ENCODE data around the gene TRMT11.
"Not testable (repeated sequence)": the region's sequence is repeated elsewhere in the genome, so short reads cannot be mapped to it uniquely, and the experiment has no call there.

The TRMT11 gene

DNA sequence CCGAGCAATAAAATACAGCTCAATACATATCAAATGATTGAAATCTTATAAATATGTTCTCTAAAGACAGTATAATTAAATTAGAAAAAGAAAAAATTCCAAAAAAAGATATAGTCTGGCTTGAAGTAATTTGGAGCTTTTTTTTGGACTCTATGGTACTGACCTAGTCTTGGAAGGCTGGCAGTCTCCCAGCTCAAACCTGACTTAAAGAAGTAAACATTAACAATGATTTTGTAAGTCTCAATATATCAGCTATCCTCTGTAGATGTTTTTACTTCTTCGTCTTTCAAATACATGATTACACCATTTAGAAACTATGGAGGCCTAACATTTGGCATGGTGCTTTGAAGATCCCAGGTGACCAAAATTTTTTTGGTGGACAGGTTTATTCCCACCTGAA is 15.6 kb upstream of the TRMT11 start:
- no peak overlapping the region for H3K4me3 ChIP-seq (ENCODE audit: low read depth in 1 of 5, low read length in 5 of 5)
- no peaks in the 10 kb centered on the region for H3K4me1 ChIP-seq (ENCODE audit: control insufficient read depth in 5 of 5, insufficient read depth in 5 of 5, low read length in 5 of 5)
- no peaks in the 10 kb centered on the region for H3K27me3 ChIP-seq (ENCODE audit: control insufficient read depth in 5 of 5, insufficient read depth in 4 of 5, low read length in 5 of 5)
- H3K9ac ChIP-seq (ENCODE audit: low read length in 5 of 5): no peak overlapping the region
- no peak overlapping the region for H3K27ac ChIP-seq (ENCODE audit: low read depth, low read length)
- no peaks in the 10 kb centered on the region for H3K9me3 ChIP-seq (ENCODE audit: control insufficient read depth in 5 of 5, low read length in 5 of 5)
- H3K36me3 ChIP-seq (ENCODE audit: control insufficient read depth in 5 of 5, insufficient read depth in 5 of 5, low read length in 5 of 5): peaks cover 7 to 20% (median 19%) of the 10 kb centered on the region in 5 donors

DNA sequence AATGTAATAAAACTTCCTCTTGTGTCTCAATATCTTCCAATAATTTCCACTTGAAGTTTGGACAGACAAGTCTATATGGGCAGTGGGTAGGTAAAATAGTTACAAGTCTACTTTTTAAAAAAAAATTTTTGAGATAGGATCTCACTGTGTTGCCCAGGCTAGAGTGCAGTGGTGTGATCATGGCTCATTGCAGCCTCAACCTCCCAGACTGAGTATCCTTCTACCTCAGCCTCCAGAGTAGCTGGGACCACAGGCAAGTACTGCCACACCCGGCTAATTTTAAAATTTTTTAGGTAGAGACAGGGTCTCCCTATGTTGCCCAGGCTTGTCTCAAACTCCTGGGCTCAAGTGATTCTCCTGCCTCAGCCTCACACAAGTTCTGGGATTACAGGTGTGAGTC is 13.9 kb upstream of the TRMT11 start:
- H3K27me3 ChIP-seq (ENCODE audit: control insufficient read depth in 5 of 5, insufficient read depth in 4 of 5, low read length in 5 of 5); H3K9ac ChIP-seq (ENCODE audit: low read length in 5 of 5); H3K9me3 ChIP-seq (ENCODE audit: control insufficient read depth in 5 of 5, low read length in 5 of 5); H3K4me3 ChIP-seq (ENCODE audit: low read depth in 1 of 5, low read length in 5 of 5); H3K4me1 ChIP-seq (ENCODE audit: control insufficient read depth in 5 of 5, insufficient read depth in 5 of 5, low read length in 5 of 5); H3K27ac ChIP-seq (ENCODE audit: low read depth, low read length): not testable (repeated sequence)
- peaks cover 7 to 19% (median 17%) of the 10 kb centered on the region in 5 donors for H3K36me3 ChIP-seq (ENCODE audit: control insufficient read depth in 5 of 5, insufficient read depth in 5 of 5, low read length in 5 of 5)

DNA sequence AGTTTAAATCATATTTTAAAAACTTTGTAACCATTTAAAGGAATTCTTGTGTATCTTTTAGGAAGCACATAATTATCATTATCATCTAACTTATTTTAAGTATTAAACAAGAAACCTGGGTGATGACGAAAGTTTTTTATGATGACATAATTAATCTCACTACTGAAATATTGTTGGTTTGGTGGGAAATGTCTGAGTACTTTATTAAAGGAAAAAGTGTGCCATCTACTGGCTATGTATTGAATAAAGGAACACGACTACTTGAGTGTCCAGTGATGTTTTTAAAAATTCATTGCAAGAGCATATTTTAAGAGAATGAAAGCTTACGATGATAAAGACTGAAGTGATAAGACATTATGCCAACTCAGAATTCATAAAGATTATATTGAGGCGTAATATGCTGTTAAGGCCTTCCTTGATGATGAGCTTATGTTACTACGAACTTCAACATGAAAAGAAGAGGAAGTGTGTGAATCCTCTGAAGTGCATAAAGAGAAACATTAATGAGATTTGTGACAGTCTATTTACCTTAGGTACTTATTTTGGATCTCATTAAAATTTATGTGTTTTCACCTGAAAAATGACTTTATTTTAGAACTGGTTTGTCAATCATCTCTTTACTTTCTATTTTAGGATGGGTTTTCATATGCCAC is 12.0 kb upstream of the TRMT11 start:
- H3K4me1 ChIP-seq (ENCODE audit: control insufficient read depth in 5 of 5, insufficient read depth in 5 of 5, low read length in 5 of 5): no peaks in the 10 kb centered on the region
- no peaks in the 10 kb centered on the region for H3K27me3 ChIP-seq (ENCODE audit: control insufficient read depth in 5 of 5, insufficient read depth in 4 of 5, low read length in 5 of 5)
- H3K9ac ChIP-seq (ENCODE audit: low read length in 5 of 5): no peak overlapping the region
- no peak overlapping the region for H3K27ac ChIP-seq (ENCODE audit: low read depth, low read length)
- H3K9me3 ChIP-seq (ENCODE audit: control insufficient read depth in 5 of 5, low read length in 5 of 5): no peaks in the 10 kb centered on the region
- H3K4me3 ChIP-seq (ENCODE audit: low read depth in 1 of 5, low read length in 5 of 5): no peak overlapping the region
- peaks cover 4 to 11% (median 10%) of the 10 kb centered on the region in 5 donors for H3K36me3 ChIP-seq (ENCODE audit: control insufficient read depth in 5 of 5, insufficient read depth in 5 of 5, low read length in 5 of 5)

DNA sequence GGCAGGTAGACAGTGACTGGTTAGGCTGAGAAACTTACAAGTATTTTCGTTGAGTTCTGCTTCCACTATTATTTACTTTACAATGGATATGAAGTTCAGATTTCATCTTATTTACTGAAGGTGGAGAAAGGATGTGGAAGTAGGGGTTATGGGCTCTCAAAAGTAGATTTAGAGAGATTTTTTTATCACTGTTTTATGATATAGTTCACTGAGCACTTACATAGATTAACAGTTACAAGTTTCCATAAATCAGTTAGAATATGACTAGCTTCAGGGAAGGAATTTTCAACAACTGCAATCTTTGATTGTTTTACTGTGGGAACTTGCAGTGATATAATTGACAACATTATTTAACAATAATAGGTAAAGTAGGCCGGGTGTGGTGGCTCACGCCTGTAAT is 7.2 kb upstream of the TRMT11 start:
- Histone ChIP-seq H3K9me3 (ENCODE audit: control insufficient read depth in 5 of 5, low read length in 5 of 5) (no peaks in the 10 kb centered on the region), H3K4me1 (ENCODE audit: control insufficient read depth in 5 of 5, insufficient read depth in 5 of 5, low read length in 5 of 5) (no peaks in the 10 kb centered on the region), H3K4me3 (ENCODE audit: low read depth in 1 of 5, low read length in 5 of 5) (no peak overlapping the region), H3K9ac (ENCODE audit: low read length in 5 of 5) (no peak overlapping the region), H3K27me3 (ENCODE audit: control insufficient read depth in 5 of 5, insufficient read depth in 4 of 5, low read length in 5 of 5) (no peaks in the 10 kb centered on the region), H3K36me3 (ENCODE audit: control insufficient read depth in 5 of 5, insufficient read depth in 5 of 5, low read length in 5 of 5) (peaks cover 4 to 18% (median 10%) of the 10 kb centered on the region in 5 donors), H3K27ac (ENCODE audit: low read depth, low read length) (no peak overlapping the region)

DNA sequence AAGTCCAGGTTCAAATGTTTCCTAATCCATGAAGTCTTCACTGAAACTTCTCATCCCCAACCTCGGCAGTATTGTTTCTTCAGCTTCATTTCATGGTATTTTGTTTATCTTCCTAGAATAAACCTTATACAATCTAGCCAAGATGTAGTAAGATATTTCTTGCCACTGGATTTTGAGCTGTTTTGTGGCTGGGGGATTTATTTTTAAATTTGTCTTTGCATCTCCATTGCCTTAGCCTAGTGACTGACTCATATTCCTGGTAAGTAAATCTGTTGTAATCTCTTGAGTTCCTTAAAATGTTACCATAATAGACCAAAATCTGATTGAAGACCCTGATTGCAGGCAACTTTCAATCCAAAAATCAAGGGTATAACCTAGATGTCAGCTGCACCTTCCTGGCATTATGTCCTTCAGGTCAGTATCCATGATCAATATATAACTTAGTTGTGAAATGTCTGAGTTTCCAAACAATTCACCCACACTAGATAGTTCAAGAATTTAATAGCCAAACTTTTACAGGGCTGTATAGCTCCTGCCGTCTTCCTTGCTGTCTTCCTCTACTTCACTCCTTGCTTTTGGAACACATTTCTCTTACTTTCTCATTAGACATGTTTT is 4.7 kb upstream of the TRMT11 start:
- Histone ChIP-seq H3K4me3 (ENCODE audit: low read depth in 1 of 5, low read length in 5 of 5) (no peak overlapping the region), H3K9me3 (ENCODE audit: control insufficient read depth in 5 of 5, low read length in 5 of 5) (no peaks in the 10 kb centered on the region), H3K36me3 (ENCODE audit: control insufficient read depth in 5 of 5, insufficient read depth in 5 of 5, low read length in 5 of 5) (peaks cover 0 to 12% (median 2%) of the 10 kb centered on the region in 5 donors), H3K4me1 (ENCODE audit: control insufficient read depth in 5 of 5, insufficient read depth in 5 of 5, low read length in 5 of 5) (peaks cover 0 to 11% (median 8%) of the 10 kb centered on the region in 5 donors), H3K9ac (ENCODE audit: low read length in 5 of 5) (no peak overlapping the region), H3K27me3 (ENCODE audit: control insufficient read depth in 5 of 5, insufficient read depth in 4 of 5, low read length in 5 of 5) (no peaks in the 10 kb centered on the region), H3K27ac (ENCODE audit: low read depth, low read length) (no peak overlapping the region)

DNA sequence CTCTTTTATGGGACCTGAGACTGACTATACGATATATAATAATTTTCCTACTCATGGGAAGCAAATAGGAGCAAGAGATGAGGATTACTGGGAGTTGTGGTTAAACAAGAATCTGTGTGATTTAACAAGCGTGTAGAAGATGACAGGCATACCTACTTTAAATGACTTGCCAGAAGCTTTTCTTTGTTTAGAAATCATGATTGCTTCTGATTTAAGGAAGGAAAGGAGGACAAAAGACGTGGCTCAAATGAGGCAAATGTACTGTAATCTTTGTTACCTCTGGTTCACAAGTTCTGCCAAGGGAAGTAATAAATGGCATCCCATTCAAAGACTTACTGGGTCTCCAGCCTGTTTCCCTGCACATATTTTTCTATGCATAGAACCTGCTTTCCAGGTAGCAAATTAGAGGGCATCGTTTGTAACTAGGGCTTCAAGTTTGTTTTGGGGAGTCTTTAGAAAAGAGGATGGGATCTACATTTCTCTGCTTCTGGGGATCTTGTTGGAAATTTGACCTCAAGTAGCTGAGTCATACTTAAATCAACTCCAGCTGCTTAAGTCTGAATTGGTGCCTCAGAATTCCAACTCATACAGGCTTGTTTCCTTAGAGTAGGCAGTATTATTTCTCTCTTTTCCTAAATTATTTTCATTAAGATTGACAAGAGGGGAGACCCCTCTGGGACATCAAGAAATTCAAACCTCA is 2.9 kb upstream of the TRMT11 start:
- Histone ChIP-seq H3K27ac (ENCODE audit: low read depth, low read length) (no peak overlapping the region), H3K9me3 (ENCODE audit: control insufficient read depth in 5 of 5, low read length in 5 of 5) (no peaks in the 10 kb centered on the region), H3K9ac (ENCODE audit: low read length in 5 of 5) (no peak overlapping the region), H3K4me3 (ENCODE audit: low read depth in 1 of 5, low read length in 5 of 5) (no peak overlapping the region), H3K36me3 (ENCODE audit: control insufficient read depth in 5 of 5, insufficient read depth in 5 of 5, low read length in 5 of 5) (peaks cover 0 to 12% (median 2%) of the 10 kb centered on the region in 5 donors), H3K4me1 (ENCODE audit: control insufficient read depth in 5 of 5, insufficient read depth in 5 of 5, low read length in 5 of 5) (peaks cover 0 to 17% (median 17%) of the 10 kb centered on the region in 5 donors), H3K27me3 (ENCODE audit: control insufficient read depth in 5 of 5, insufficient read depth in 4 of 5, low read length in 5 of 5) (no peaks in the 10 kb centered on the region)

DNA sequence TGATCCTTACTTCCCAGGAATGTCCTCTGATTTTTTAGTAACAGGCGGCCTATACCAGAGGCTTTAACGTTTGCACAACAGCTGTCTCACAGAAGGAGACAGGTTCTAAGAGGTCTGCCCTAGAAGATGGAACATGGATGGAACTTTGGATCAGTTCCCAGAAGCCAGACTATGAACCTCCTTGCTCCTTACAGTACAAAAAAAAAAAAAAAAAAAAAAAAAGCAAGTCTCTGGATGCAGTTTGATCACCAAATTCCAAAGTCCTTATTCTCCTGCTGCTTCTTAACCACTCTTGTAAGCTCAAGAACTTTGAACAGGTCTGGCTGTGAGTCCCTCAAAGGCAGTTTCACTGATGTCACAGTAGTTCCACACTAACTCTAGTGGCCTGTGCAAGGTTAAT is 2.0 kb upstream of the TRMT11 start:
- Histone ChIP-seq H3K36me3 (ENCODE audit: control insufficient read depth in 5 of 5, insufficient read depth in 5 of 5, low read length in 5 of 5) (peaks cover 0 to 8% (median 2%) of the 10 kb centered on the region in 5 donors), H3K4me3 (ENCODE audit: low read depth in 1 of 5, low read length in 5 of 5) (no peak overlapping the region), H3K27ac (ENCODE audit: low read depth, low read length) (no peak overlapping the region), H3K27me3 (ENCODE audit: control insufficient read depth in 5 of 5, insufficient read depth in 4 of 5, low read length in 5 of 5) (no peaks in the 10 kb centered on the region), H3K4me1 (ENCODE audit: control insufficient read depth in 5 of 5, insufficient read depth in 5 of 5, low read length in 5 of 5) (peaks cover 0 to 17% (median 17%) of the 10 kb centered on the region in 5 donors), H3K9me3 (ENCODE audit: control insufficient read depth in 5 of 5, low read length in 5 of 5) (no peaks in the 10 kb centered on the region), H3K9ac (ENCODE audit: low read length in 5 of 5) (no peak overlapping the region)

DNA sequence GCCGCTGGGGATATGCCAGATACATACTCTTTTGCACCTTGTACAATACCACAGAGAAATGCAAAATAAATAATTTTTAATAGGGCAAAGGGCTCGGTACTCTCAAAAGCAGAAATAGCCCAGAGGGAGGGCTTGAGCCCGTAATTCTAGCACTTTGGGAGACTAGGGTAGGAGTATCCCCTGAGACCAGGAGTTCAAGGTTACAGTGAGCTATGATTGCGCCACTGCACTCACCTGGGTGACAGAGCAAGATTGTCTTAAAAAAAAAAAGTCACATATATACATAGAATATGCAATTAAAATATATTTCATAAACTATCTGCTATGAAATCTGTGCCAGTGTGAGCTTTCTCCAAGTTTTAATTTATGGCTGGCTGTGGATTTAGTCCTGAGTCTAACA is 818 bp upstream of the TRMT11 start:
- Histone ChIP-seq H3K9me3 (ENCODE audit: control insufficient read depth in 5 of 5, low read length in 5 of 5) (no peaks in the 10 kb centered on the region), H3K4me3 (ENCODE audit: low read depth in 1 of 5, low read length in 5 of 5) (peak overlapping the region in 3 of 5 donors; percentile 80 to 99 (median 98)), H3K4me1 (ENCODE audit: control insufficient read depth in 5 of 5, insufficient read depth in 5 of 5, low read length in 5 of 5) (peaks cover 0 to 17% (median 17%) of the 10 kb centered on the region in 5 donors), H3K27ac (ENCODE audit: low read depth, low read length) (no peak overlapping the region), H3K27me3 (ENCODE audit: control insufficient read depth in 5 of 5, insufficient read depth in 4 of 5, low read length in 5 of 5) (no peaks in the 10 kb centered on the region), H3K9ac (ENCODE audit: low read length in 5 of 5) (peak overlapping the region in 4 of 5 donors; percentile 69 to 89 (median 76)), H3K36me3 (ENCODE audit: control insufficient read depth in 5 of 5, insufficient read depth in 5 of 5, low read length in 5 of 5) (peaks cover 0 to 5% (median 0%) of the 10 kb centered on the region in 5 donors)

DNA sequence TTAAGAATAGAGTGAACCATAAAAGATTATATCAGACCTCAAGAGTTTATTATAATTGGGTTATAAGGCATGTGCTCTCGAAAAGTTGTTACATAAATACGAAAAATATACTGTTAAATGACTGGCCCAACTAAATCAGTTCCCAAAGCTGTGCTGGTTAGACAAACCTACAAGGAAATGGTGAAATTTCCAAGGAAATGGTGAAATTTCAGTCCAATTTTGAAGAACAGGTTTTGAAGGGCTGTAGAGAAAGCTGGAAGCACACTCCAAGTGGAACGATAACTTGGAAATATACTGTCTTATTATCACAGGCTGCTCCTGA is 400 bp upstream of the TRMT11 start:
- H3K9ac ChIP-seq (ENCODE audit: low read length in 5 of 5): peak overlapping the region; percentile 69 to 89 (median 81)

DNA sequence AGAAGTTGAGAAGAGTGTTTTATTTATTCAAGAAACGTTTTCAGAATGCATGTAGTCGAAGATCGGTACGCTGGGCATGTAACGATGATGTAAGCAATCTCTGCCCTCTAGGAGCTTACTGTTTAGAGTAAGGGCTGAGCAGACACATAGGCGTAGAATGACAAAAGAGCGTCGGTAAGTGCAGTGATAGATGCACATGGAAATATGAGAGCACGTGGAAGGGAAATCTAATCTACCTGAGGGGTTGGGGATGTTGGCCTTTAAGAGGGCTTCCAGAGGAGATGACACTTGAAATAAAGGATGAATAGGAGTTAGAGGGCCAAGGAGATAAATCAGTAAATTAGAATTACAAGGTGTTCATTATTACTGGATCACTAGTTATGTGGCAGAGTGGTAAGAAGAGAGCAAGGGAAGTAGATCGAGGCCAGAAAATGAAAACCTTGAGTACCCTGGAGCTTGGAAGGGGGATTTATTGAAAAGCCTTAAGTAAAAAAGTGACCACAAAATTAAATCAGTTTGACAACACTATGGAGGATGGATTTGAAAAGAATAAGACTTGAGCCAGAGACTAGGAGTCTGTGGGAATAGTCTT is 782 bp downstream of the TRMT11 start:
- peak overlapping the region; percentile 70 to 89 (median 81) for H3K9ac ChIP-seq (ENCODE audit: low read length in 5 of 5)
- H3K27ac ChIP-seq (ENCODE audit: low read depth, low read length): peak overlapping the region; percentile 54

More for the DNA sequence above, 400 bp upstream of the TRMT11 start:
- Histone ChIP-seq H3K27me3 (ENCODE audit: control insufficient read depth in 5 of 5, insufficient read depth in 4 of 5, low read length in 5 of 5) (no peaks in the 10 kb centered on the region), H3K27ac (ENCODE audit: low read depth, low read length) (peak overlapping the region; percentile 54), H3K4me1 (ENCODE audit: control insufficient read depth in 5 of 5, insufficient read depth in 5 of 5, low read length in 5 of 5) (peaks cover 0 to 17% (median 17%) of the 10 kb centered on the region in 5 donors), H3K36me3 (ENCODE audit: control insufficient read depth in 5 of 5, insufficient read depth in 5 of 5, low read length in 5 of 5) (peaks cover 0 to 5% (median 0%) of the 10 kb centered on the region in 5 donors), H3K9me3 (ENCODE audit: control insufficient read depth in 5 of 5, low read length in 5 of 5) (no peaks in the 10 kb centered on the region), H3K4me3 (ENCODE audit: low read depth in 1 of 5, low read length in 5 of 5) (peak overlapping the region; percentile 80 to 99 (median 98))

More for the DNA sequence above, 782 bp downstream of the TRMT11 start:
- Histone ChIP-seq H3K4me1 (ENCODE audit: control insufficient read depth in 5 of 5, insufficient read depth in 5 of 5, low read length in 5 of 5) (peaks cover 0 to 17% (median 17%) of the 10 kb centered on the region in 5 donors), H3K36me3 (ENCODE audit: control insufficient read depth in 5 of 5, insufficient read depth in 5 of 5, low read length in 5 of 5) (no peaks in the 10 kb centered on the region), H3K27me3 (ENCODE audit: control insufficient read depth in 5 of 5, insufficient read depth in 4 of 5, low read length in 5 of 5) (no peaks in the 10 kb centered on the region), H3K9me3 (ENCODE audit: control insufficient read depth in 5 of 5, low read length in 5 of 5) (no peaks in the 10 kb centered on the region), H3K4me3 (ENCODE audit: low read depth in 1 of 5, low read length in 5 of 5) (peak overlapping the region; percentile 83 to 99 (median 98))

Measured in subcutaneous abdominal adipose tissue (tissue), 5 donors.